CD14-positive monocyte (primary cell): ENCODE data around the gene DENND4C. TPM values are rescaled to one million over a fixed set of nuclear protein-coding genes. Genes with fewer than 3 reads are reported as not detected.

Source experiments
- DNase-seq, 3 donors: peaks; one replicate each; pipeline ENCODE4 v3.0.0-alpha.2; 2011 to 2022
- H2AFZ ChIP-seq: 2 replicates; pipeline ENCODE4 v1.6.0; 2012; ENCODE audit warnings: mild to moderate bottlenecking, low read depth, low read length, inconsistent platforms; ENCODE audit not compliant: insufficient read depth, poor library complexity, severe bottlenecking
- H3K27ac ChIP-seq, 2 donors: 1 replicate in 1 of 2; 2 replicates in 1 of 2; pipeline ENCODE4 v1.5.1; 2012 to 2013; ENCODE audit warnings: low read length in 2 of 2, control low read depth in 1 of 2, inconsistent platforms in 1 of 2, low read depth in 1 of 2, mild to moderate bottlenecking in 1 of 2
- H3K27me3 ChIP-seq, 2 donors: one replicate each; pipeline versions ENCODE4 v1.6.0 to v1.6.1; 2011 to 2013; ENCODE audit warnings: low read length in 2 of 2; ENCODE audit not compliant: control insufficient read depth in 2 of 2, insufficient read depth in 2 of 2
- H3K36me3 ChIP-seq, 2 donors: replicated peaks in 1 of 2; 1 replicate in 1 of 2; 2 replicates in 1 of 2; pipeline versions ENCODE4 v1.5.1 to v1.6.1; 2012 to 2013; ENCODE audit warnings: low read length in 2 of 2, control low read depth in 1 of 2, inconsistent platforms in 1 of 2, mild to moderate bottlenecking in 1 of 2; ENCODE audit not compliant: insufficient read depth in 2 of 2, control insufficient read depth in 1 of 2
- H3K4me1 ChIP-seq, 2 donors: 1 replicate in 1 of 2; 2 replicates in 1 of 2; pipeline versions ENCODE4 v1.5.1 to v1.6.1; 2012 to 2013; ENCODE audit warnings: low read length in 2 of 2, control low read depth in 1 of 2, inconsistent platforms in 1 of 2, mild to moderate bottlenecking in 1 of 2, moderate library complexity in 1 of 2; ENCODE audit not compliant: insufficient read depth in 2 of 2, control insufficient read depth in 1 of 2
- H3K4me2 ChIP-seq: replicated peaks from 2 replicates; pipeline ENCODE3; 2012; ENCODE audit warnings: low read length, moderate library complexity, mild to moderate bottlenecking; ENCODE audit not compliant: poor library complexity, severe bottlenecking; ENCODE audit errors: extremely low read depth
- H3K4me3 ChIP-seq, 3 experiments: fragments of 200-600 bp in 1 of 3; sonication (generic) in 1 of 3; replicated peaks in 1 of 3; 1 replicate in 2 of 3; 2 replicates in 1 of 3; pipeline ENCODE4 v1.5.1; 2011 to 2013; ENCODE audit warnings: low read length in 3 of 3, mild to moderate bottlenecking in 3 of 3, control low read depth in 2 of 3, low read depth in 2 of 3, inconsistent platforms in 1 of 3, moderate library complexity in 1 of 3
- H3K79me2 ChIP-seq: 2 replicates; pipeline ENCODE4 v1.6.0; 2012; ENCODE audit warnings: mild to moderate bottlenecking, control low read depth, inconsistent platforms, low read length, moderate library complexity; ENCODE audit not compliant: insufficient read depth
- H3K9ac ChIP-seq: 2 replicates; pipeline ENCODE4 v1.6.0; 2017; ENCODE audit warnings: low read length, mild to moderate bottlenecking; ENCODE audit not compliant: insufficient read depth, poor library complexity, severe bottlenecking
- H3K9me3 ChIP-seq, 2 donors: replicated peaks in 1 of 2; 1 replicate in 1 of 2; 2 replicates in 1 of 2; pipeline versions ENCODE4 v1.5.1 to v1.6.1; 2012 to 2013; ENCODE audit warnings: low read length in 2 of 2, control low read depth in 1 of 2; ENCODE audit not compliant: control insufficient read depth in 1 of 2, insufficient read depth in 1 of 2
- H4K20me1 ChIP-seq: 2 replicates; pipeline ENCODE4 v1.6.0; 2012; ENCODE audit warnings: mild to moderate bottlenecking, low read length, control low read depth, moderate library complexity; ENCODE audit not compliant: insufficient read depth
- H3K27ac Mint-ChIP-seq, 7 donors: one replicate each; pipeline ENCODE4 v1.8.0; 2020; ENCODE audit warnings: mild to moderate bottlenecking in 7 of 7, mixed read lengths in 7 of 7, moderate library complexity in 6 of 7, inconsistent platforms in 2 of 7
- H3K27me3 Mint-ChIP-seq, 3 donors: one replicate each; pipeline ENCODE4 v1.8.0; 2021 to 2022; ENCODE audit warnings: low read depth in 3 of 3, mild to moderate bottlenecking in 3 of 3, mixed read lengths in 3 of 3, moderate library complexity in 3 of 3, inconsistent platforms in 1 of 3
- H3K36me3 Mint-ChIP-seq, 2 donors: one replicate each; pipeline ENCODE4 v1.8.0; 2020; ENCODE audit warnings: mixed read lengths in 2 of 2, inconsistent platforms in 1 of 2, mild to moderate bottlenecking in 1 of 2
- H3K4me1 Mint-ChIP-seq: one replicate; pipeline ENCODE4 v1.8.0; 2020; ENCODE audit warnings: mild to moderate bottlenecking, mixed read lengths
- H3K4me3 Mint-ChIP-seq, 2 donors: one replicate each; pipeline ENCODE4 v1.8.0; 2020; ENCODE audit warnings: mild to moderate bottlenecking in 2 of 2, mixed read lengths in 2 of 2, moderate library complexity in 1 of 2
- H3K9me3 Mint-ChIP-seq, 7 donors: one replicate each; pipeline ENCODE4 v1.8.0; 2020 to 2022; ENCODE audit warnings: mixed read lengths in 7 of 7, mild to moderate bottlenecking in 6 of 7, moderate library complexity in 6 of 7, inconsistent platforms in 2 of 7
- WGBS: methylation state at CpG from one replicate; pipeline ENCODE4 v1.1.5; 2013; ENCODE audit warnings: missing lambda C conversion rate; ENCODE audit not compliant: insufficient coverage; 5-methylcytosine and 5-hydroxymethylcytosine counted together
- intact Hi-C, 2 donors: fragments of 100-400 bp; cut with micrococcal nuclease; formaldehyde crosslinking; loops; one replicate each; pipeline versions ENCODE4 v1.15.0 to v1.15.1; 2023
- polyA plus RNA-seq, 3 donors: library from polyadenylated mRNA; depleted of rRNA in 1 of 3; unstranded in 2 of 3; stranded (reverse) in 1 of 3; fragments of 300-500 nt in 2 of 3; fragments of >200 nt in 1 of 3; fragmentation: Illumina TruSeq in 2 of 3; gene quantifications; 1 replicate in 2 of 3; 2 replicates in 1 of 3; pipeline ENCODE4 v1.2.3, GENCODE V29; 2012 to 2021
- TF ChIP-seq, protein P1 (sequence below): fragments of 200-600 bp; IDR thresholded peaks from one replicate; pipeline ENCODE4 v1.8.0; 2022; ENCODE audit warnings: antibody characterized with exemption, mild to moderate bottlenecking

The DENND4C gene
- polyA plus RNA-seq, 3 donors = 8.1 to 15.4 (median 12.7) TPM

- Mint-ChIP-seq H3K27ac (peak overlapping the region in 4 of 7 donors; percentile 91 to 97 (median 94)), H3K4me3 (no peak overlapping the region), H3K9me3 (peaks cover 0 to 2% (median 0%) of the 10 kb centered on the region in 7 donors), H3K36me3 (no peaks in the 10 kb centered on the region), H3K4me1 (peaks cover 37% of the 10 kb centered on the region), H3K27me3 (peaks cover 0 to 2% (median 2%) of the 10 kb centered on the region in 3 donors)
- no peak overlapping the region for H3K4me2 ChIP-seq
- H3K27me3 ChIP-seq = no peaks in the 10 kb centered on the region
- H3K79me2 ChIP-seq = no peaks in the 10 kb centered on the region
- H2AFZ ChIP-seq = no peak overlapping the region
- no peaks in the 10 kb centered on the region for H3K9me3 ChIP-seq
- no peaks in the 10 kb centered on the region for H3K36me3 ChIP-seq
- H4K20me1 ChIP-seq = no peaks in the 10 kb centered on the region
- H3K4me1 ChIP-seq = peaks cover 27 to 38% of the 10 kb centered on the region in 2 donors
- no peak for DNase-seq
- no peak overlapping the region for H3K9ac ChIP-seq
- TF ChIP-seq, protein P1, sequence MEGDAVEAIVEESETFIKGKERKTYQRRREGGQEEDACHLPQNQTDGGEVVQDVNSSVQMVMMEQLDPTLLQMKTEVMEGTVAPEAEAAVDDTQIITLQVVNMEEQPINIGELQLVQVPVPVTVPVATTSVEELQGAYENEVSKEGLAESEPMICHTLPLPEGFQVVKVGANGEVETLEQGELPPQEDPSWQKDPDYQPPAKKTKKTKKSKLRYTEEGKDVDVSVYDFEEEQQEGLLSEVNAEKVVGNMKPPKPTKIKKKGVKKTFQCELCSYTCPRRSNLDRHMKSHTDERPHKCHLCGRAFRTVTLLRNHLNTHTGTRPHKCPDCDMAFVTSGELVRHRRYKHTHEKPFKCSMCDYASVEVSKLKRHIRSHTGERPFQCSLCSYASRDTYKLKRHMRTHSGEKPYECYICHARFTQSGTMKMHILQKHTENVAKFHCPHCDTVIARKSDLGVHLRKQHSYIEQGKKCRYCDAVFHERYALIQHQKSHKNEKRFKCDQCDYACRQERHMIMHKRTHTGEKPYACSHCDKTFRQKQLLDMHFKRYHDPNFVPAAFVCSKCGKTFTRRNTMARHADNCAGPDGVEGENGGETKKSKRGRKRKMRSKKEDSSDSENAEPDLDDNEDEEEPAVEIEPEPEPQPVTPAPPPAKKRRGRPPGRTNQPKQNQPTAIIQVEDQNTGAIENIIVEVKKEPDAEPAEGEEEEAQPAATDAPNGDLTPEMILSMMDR = no peak
- intact Hi-C loops = no loop called here
- H3K4me3 ChIP-seq = no peak overlapping the region
- peak overlapping the region; percentile 57 to 93 for H3K27ac ChIP-seq
- WGBS = no CpG with 5 or more reads among the region's 1 CpG
These were observed 45.3 kb upstream of the DENND4C start for GRCh38 chr9:19185191-19185590.

- H2AFZ ChIP-seq = no peak overlapping the region
- no peaks in the 10 kb centered on the region for H4K20me1 ChIP-seq
- Mint-ChIP-seq H3K27me3 (peaks cover 0 to 2% (median 2%) of the 10 kb centered on the region in 3 donors), H3K4me1 (peaks cover 37% of the 10 kb centered on the region), H3K36me3 (no peaks in the 10 kb centered on the region), H3K27ac (peak overlapping the region in 6 of 7 donors; percentile 54 to 76 (median 73)), H3K4me3 (no peak overlapping the region), H3K9me3 (peaks cover 0 to 2% (median 0%) of the 10 kb centered on the region in 7 donors)
- no peaks in the 10 kb centered on the region for H3K9me3 ChIP-seq
- no peaks in the 10 kb centered on the region for H3K36me3 ChIP-seq
- no peaks in the 10 kb centered on the region for H3K79me2 ChIP-seq
- H3K4me1 ChIP-seq = peaks cover 27 to 38% of the 10 kb centered on the region in 2 donors
- H3K27me3 ChIP-seq = no peaks in the 10 kb centered on the region
- TF ChIP-seq, protein P1 = no peak
- no peak overlapping the region for H3K4me3 ChIP-seq
- no peak overlapping the region for H3K4me2 ChIP-seq
- no peak overlapping the region for H3K9ac ChIP-seq
- peak; percentile 47 to 76 (median 71) for DNase-seq
- no peak overlapping the region for H3K27ac ChIP-seq
- intact Hi-C loops = no loop called here
- WGBS = no CpG with 5 or more reads among the region's 2 CpGs
These were observed 44.3 kb upstream of the DENND4C start for GRCh38 chr9:19186232-19186631.
